Ascending aorta (tissue), 2 donors: ENCODE measurements around the gene PCNX2. TPM values are rescaled to one million over a fixed set of nuclear protein-coding genes. Genes with fewer than 3 reads are reported as not detected.

Experiments
- DNase-seq, 2 donors: peaks; one replicate each; pipeline ENCODE4 v3.0.0-alpha.2; 2019; ENCODE audit warnings: low spot score in 2 of 2
- H3K27ac ChIP-seq, 2 donors: fragments of 200-600 bp; sonication (generic); one replicate each; pipeline ENCODE4 v1.5.1; 2016 to 2017; ENCODE audit warnings: mild to moderate bottlenecking in 1 of 2
- H3K27me3 ChIP-seq: fragments of 200-600 bp; sonication (generic); one replicate; pipeline ENCODE4 v1.5.1; 2017
- H3K36me3 ChIP-seq, 2 donors: fragments of 200-600 bp; sonication (generic); one replicate each; pipeline ENCODE4 v1.5.1; 2016
- H3K4me1 ChIP-seq, 2 donors: fragments of 200-600 bp; sonication (generic); one replicate each; pipeline ENCODE4 v1.5.1; 2016 to 2017; ENCODE audit warnings: mild to moderate bottlenecking in 1 of 2
- H3K4me3 ChIP-seq, 2 donors: fragments of 200-600 bp; sonication (generic); one replicate each; pipeline ENCODE4 v1.5.1; 2016 to 2017; ENCODE audit warnings: mild to moderate bottlenecking in 1 of 2
- H3K9me3 ChIP-seq, 2 donors: fragments of 200-600 bp; sonication (generic); one replicate each; pipeline ENCODE4 v1.5.1; 2016
- CTCF ChIP-seq, 3 experiments: fragments of 200-600 bp in 2 of 3; fragments of 450-650 bp in 1 of 3; sonication (generic) in 2 of 3; IDR thresholded peaks; one replicate each; pipeline ENCODE4 v1.5.1; 2016 to 2019; ENCODE audit warnings: antibody characterized with exemption in 3 of 3, mild to moderate bottlenecking in 1 of 3, moderate library complexity in 1 of 3
- intact Hi-C: fragments of 100-400 bp; cut with DNase I; formaldehyde crosslinking; loops from one replicate; pipeline ENCODE4 v1.15.1; 2023
- total RNA-seq: library from RNA; depleted of rRNA; stranded (reverse); fragments of >200 nt; gene quantifications from one replicate; pipeline ENCODE4 v1.1.0, GENCODE V29; 2016

PCNX2 gene
- total RNA-seq, 1 donor from 2014 or later = 13.6 TPM

- H3K4me3 ChIP-seq = peak overlapping the region; percentile 84 to 93
- H3K27me3 ChIP-seq = no peaks in the 10 kb centered on the region
- DNase-seq = no peak
- H3K4me1 ChIP-seq = peaks cover 0 to 7% of the 10 kb centered on the region in 2 donors
- H3K27ac ChIP-seq = peak overlapping the region; percentile 72 to 79
- intact Hi-C loops = loop anchor here (1.0 to 5.0 kb wide), 2 partner anchors 182 to 319 kb away; partner anchors contain the start of gene SIPA1L2
- H3K36me3 ChIP-seq = no peaks in the 10 kb centered on the region
- TF ChIP-seq CTCF (IDR thresholded peaks at IDR 0.05) = no peak
- no peaks in the 10 kb centered on the region for H3K9me3 ChIP-seq
Measured at GRCh38 chr1:232949636-232950196, 345.8 kb downstream of the PCNX2 start.

- Histone ChIP-seq H3K9me3 (no peaks in the 10 kb centered on the region), H3K27ac (no peak overlapping the region), H3K36me3 (no peaks in the 10 kb centered on the region), H3K27me3 (no peaks in the 10 kb centered on the region), H3K4me1 (no peaks in the 10 kb centered on the region), H3K4me3 (no peak overlapping the region)
- DNase-seq = no peak
- TF ChIP-seq CTCF (IDR thresholded peaks at IDR 0.05) = no peak
- intact Hi-C loops = no loop called here
Measured at GRCh38 chr1:232944347-232944746, 351.2 kb downstream of the PCNX2 start.

DNA sequence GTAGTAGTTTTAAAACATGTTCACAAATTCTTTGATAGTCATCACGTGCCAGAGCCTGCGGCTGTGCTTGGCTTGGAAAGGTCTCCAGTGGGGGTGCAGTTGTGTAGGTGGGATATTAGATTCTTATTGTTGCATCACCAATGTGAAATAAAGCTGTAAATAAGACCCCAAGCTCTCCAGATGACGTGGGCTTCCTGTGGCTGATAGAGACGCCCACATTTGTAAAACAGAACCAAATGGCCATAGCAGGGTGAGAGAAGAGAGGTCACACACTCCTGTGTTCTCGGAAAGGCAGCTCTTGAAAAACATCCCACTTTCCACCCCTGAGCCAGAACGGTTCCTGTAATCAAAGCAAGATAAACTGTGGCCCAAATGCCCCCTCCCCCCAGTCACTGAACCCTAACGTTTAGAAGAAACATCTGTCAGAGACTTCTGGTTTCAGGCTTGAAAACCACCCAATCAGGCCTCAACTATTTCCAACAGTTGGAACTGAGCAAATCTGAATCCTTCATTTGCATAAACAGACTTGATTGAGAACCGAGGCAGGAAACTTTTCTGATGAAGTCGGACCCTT is 351.8 kb downstream of the PCNX2 start:
- H3K27ac ChIP-seq = no peak overlapping the region
- H3K27me3 ChIP-seq = no peaks in the 10 kb centered on the region
- intact Hi-C loops = no loop called here
- H3K36me3 ChIP-seq = no peaks in the 10 kb centered on the region
- DNase-seq = no peak
- no peak overlapping the region for H3K4me3 ChIP-seq
- H3K9me3 ChIP-seq = no peaks in the 10 kb centered on the region
- TF ChIP-seq CTCF (IDR thresholded peaks at IDR 0.05) = no peak
- no peaks in the 10 kb centered on the region for H3K4me1 ChIP-seq

- Histone ChIP-seq H3K27ac (no peak overlapping the region), H3K4me3 (no peak overlapping the region), H3K36me3 (no peaks in the 10 kb centered on the region), H3K4me1 (no peaks in the 10 kb centered on the region), H3K27me3 (no peaks in the 10 kb centered on the region), H3K9me3 (no peaks in the 10 kb centered on the region)
- no peak for TF ChIP-seq CTCF (IDR thresholded peaks at IDR 0.05)
- no peak for DNase-seq
- intact Hi-C loops = no loop called here
Measured at GRCh38 chr1:232942413-232943294, 352.9 kb downstream of the PCNX2 start.

DNA sequence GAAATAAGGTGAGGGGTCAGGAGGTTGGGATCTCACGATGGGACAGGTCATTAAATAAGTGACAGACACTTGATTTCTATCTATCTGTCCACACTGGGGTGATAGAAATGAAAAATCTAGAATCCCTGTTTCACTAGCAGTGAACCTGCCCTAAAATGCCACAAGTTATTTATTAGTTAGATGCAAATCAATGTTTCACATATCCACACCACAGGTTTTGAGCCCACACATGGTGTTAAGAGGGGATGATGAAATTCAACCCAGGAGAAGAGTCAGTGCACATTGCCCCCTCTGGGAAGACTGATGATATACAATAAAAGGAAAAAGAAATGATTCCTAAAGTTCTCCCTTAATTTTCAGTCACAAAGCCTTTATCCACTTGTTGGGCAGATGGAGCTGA is 355.3 kb downstream of the PCNX2 start:
- TF ChIP-seq CTCF (IDR thresholded peaks at IDR 0.05) = no peak
- Histone ChIP-seq H3K4me1 (no peaks in the 10 kb centered on the region), H3K36me3 (no peaks in the 10 kb centered on the region), H3K27me3 (no peaks in the 10 kb centered on the region), H3K9me3 (no peaks in the 10 kb centered on the region), H3K27ac (no peak overlapping the region), H3K4me3 (no peak overlapping the region)
- intact Hi-C loops = no loop called here
- no peak for DNase-seq
